RCC 7860 (cell line): ENCODE data around the gene ZC3H6.
"Not testable (repeated sequence)": the region's sequence is repeated elsewhere in the genome, so short reads cannot be mapped to it uniquely, and the experiment has no call there.

ENCODE experiments used
- DNase-seq: peaks from one replicate; pipeline ENCODE4 v3.0.0-alpha.2; 2015; ENCODE audit warnings: low spot score
- FAIRE-seq: peaks from 2 replicates; lab custom pipeline; 2012; peaks lifted over from hg19 to GRCh38; lab: Jason Lieb, UNC

Gene ZC3H6

DNA sequence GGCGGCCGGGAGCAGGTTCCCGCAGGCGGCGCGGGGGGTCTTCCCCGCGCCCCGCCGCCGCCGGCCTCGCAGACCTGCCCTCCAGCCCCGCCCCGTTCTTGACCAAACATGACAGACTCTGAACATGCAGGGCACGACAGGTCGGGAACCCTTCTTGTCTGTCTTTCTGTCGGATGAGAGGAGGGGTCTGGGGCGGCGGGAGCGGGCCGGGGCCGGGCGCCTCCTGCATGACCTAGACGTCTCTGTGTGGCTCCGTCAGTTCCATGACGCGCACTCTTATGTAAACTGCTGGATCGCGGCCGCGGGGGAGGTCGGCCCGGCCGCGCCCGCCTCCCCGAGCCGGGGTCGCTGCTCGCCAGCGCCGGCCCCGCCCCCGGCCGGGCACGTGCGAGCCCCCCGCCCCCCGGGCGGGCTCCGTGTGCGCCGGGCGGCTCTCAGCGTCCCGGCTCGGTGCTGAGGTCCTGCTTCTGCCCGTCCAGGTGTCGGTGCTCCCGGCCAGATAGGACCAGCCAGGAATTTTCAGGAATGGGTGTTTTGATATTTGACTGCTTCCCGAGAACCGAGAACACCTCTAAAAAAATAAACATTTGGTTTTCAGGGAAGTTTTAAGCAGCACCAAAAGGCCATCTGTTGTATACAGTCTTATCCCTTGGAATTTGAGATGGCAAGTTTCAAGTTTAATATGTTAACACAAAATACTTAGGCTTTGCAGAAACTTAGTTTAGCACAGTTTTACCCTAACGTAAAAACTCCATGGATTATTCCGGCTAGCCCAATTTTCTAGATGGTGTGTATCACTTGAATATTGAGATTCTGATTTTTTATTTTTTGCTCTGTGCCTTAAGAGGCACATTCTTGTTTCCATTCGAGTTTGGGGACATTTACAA is 733 bp downstream of the ZC3H6 start:
- no peak for FAIRE-seq
- peak; percentile 76 for DNase-seq

- no peak for FAIRE-seq
- no peak for DNase-seq
These were observed 1.6 kb downstream of the ZC3H6 start for GRCh38 chr2:112276954-112277353.

- FAIRE-seq (no peak), DNase-seq (no peak)
These were observed 2.3 kb downstream of the ZC3H6 start for GRCh38 chr2:112277596-112278220.

DNA sequence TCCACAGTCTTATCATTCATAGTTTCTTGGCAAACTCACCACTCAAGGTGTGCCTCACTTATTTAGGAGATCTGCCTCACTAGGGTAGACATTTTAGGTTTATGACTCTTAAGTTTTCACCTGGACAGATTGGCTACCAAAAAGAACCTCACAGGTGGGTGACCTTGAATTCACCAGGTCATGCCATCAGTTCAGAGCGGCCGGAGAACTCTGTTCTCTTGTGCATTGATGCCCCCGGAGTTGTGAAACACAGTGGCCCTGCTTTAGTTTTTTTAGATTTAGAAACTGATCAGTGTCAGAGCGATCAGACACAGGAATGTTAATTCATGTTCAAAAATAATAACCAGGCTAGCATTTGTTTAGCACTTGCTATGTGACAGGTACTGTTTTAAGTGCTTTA is 6.7 kb downstream of the ZC3H6 start:
- not testable (repeated sequence) for FAIRE-seq

DNA sequence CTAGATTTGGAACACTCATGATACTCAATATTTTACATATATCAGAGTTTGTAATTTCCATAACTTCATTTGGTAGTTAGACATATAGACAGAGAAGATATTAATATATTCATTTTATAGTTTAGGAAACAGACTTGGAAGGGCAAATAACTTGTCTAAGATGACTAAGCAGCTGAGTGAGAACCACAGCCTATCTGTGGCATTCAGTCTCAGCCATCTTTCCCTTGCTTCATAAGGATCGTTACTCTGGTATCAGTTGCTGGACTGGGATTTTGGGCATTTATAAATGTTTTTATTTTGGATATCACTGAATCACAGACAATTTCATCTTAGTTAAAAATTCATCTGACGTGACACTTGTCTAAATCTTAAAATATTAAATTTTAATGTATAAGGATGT is 8.1 kb downstream of the ZC3H6 start:
- FAIRE-seq = peak; percentile 61
- not testable (repeated sequence) for DNase-seq

More for the DNA sequence above, 6.7 kb downstream of the ZC3H6 start:
- DNase-seq = not testable (repeated sequence)

GRCh38 chr2:112290088-112290487 is 14.7 kb downstream of the ZC3H6 start:
- no peak for DNase-seq
- FAIRE-seq = no peak

- FAIRE-seq = no peak
These were observed 15.3 kb downstream of the ZC3H6 start for GRCh38 chr2:112290648-112291047.

DNA sequence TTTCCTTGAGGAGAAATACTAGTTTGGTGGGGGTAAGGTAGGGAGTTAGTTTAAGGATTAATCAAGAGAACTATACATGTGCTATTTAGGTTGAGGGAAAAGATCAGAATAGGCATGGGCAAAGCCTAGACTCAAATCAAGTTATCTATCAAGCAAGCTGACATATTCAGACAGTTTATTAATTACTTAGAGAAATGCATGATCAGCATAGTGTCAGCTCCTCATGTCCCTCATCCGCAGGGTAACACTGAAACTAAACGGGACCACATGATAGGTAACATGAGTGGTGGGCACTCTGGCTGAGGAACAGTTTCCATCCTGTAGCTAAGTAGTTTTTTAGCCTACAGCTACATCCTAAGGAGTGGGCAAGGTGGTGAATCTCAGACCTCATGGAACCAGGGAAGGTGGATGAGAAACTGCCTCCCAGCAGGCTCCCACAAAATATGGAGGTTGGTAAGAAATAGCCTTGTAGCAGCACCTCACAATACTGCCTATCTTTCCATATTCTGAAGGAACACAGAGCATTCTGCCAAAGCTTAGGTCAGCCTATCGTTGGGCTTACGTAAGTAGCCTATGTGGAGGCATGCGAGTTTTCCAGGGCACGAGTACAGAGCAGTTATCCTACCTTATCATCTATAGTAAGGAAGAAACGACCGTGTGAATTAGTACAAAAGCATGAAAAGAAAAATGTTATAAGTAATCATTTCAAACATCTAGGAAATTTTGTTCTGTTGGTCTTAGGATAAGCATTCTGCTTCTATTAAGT is 18.4 kb downstream of the ZC3H6 start:
- DNase-seq (no peak), FAIRE-seq (no peak)

More at GRCh38 chr2:112290648-112291047, 15.3 kb downstream of the ZC3H6 start:
- DNase-seq = no peak

DNA sequence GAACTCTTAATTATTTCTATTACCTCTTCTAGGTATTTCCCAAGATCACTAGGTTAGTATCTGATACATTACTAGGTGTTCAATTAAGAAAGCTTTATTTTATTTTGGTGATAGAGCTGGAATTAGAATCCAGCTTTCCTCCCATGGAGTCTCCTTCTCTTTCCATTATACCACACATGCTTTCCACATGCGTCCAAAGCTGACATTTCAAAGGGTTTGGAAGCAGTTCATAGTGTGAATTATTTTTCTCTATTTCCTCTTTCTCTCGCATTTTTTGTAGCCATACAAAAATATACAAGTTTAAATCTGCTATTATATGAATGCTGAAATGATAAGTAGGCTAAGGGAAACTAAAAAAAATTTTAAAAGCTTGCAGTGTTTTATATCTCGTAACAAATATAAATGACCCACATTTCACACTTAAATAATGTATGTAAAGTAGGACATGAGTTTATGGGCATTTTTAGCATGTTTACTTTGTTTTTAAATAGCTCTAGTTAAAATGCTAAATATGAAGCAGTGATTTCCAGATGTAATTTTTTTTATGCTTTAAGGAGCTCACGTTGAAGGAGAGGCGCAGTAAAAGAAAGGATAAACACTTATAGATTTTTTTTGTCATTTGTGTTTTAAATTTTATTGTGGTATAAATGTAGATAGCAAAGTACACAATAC is 20.1 kb downstream of the ZC3H6 start:
- DNase-seq (no peak), FAIRE-seq (no peak)

DNA sequence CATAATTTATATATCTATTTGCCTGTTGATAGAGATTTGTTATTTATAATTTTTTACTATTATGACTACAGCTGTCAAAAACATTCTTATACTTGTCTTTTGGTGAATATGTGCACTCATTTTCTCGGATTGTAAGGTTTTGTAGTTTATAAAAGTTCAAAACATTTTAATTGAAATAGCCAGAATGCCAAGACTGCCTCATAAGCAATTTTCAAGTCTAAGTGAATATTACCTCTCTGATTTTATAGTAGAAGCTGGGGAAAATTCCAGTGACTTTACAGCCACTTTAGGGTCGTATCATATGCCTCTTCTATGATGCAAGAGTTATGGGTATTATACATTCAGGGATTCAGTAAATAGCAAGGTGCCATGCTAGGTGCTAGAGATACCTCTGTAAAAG is 21.0 kb downstream of the ZC3H6 start:
- DNase-seq = no peak
- no peak for FAIRE-seq

GRCh38 chr2:112301171-112301584 is 25.8 kb downstream of the ZC3H6 start:
- peak; percentile 14 for DNase-seq
- no peak for FAIRE-seq

GRCh38 chr2:112301973-112302372 is 26.6 kb downstream of the ZC3H6 start:
- FAIRE-seq (no peak), DNase-seq (no peak)

DNA sequence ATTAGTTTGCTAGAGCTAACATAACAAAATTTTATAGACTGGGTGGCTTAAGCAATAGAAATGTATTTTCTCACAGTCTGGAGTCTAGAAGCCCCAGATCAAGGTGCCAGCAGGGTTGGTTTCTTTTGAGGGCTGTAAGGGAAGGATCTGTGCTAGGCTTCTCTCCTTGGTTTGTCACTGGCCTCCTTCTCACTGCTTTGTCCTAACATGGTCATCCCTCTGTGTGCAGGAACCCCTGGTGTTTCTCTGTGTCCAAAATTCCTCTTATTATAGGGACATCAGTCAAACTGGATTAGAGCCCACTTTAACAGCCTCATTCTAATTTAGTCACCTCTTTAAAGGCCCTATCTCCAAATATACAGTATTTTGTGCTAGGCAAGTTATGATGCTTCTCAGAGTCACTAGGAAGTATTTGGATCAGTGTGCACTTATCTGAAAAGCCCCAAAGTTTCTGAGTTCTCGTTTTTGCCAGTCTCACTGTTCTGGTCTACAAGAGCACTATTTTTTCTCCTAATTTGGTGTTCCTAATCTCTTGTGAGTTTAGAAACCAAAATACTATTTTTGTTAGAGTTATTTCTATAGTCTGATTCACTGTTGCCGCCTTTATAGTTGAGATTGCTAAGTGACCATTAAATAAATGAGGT is 29.0 kb downstream of the ZC3H6 start:
- FAIRE-seq (no peak), DNase-seq (no peak)

GRCh38 chr2:112305132-112305531 is 29.7 kb downstream of the ZC3H6 start:
- FAIRE-seq (no peak), DNase-seq (no peak)

- DNase-seq (no peak), FAIRE-seq (no peak)
These were observed 35.5 kb downstream of the ZC3H6 start for GRCh38 chr2:112310906-112311305.

DNA sequence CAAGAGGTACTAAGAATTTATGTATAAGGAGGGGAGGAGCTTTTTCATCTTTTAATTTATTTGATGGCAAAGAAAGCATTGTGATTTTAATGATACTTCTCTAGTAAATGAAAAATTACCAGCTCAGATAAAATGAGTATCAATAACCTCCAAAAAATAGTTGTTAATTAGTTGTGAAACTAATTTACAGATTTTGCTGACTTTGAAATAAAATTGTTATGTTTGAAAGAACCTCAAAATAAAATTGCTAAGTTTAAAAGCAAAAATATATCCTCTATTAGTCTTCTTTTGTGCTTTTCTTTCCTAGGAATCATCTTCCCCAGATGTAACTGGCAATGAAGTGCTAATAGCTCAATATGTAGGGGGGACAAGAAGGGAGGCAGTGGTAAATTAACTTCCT is 36.5 kb downstream of the ZC3H6 start:
- no peak for DNase-seq
- FAIRE-seq = no peak

DNA sequence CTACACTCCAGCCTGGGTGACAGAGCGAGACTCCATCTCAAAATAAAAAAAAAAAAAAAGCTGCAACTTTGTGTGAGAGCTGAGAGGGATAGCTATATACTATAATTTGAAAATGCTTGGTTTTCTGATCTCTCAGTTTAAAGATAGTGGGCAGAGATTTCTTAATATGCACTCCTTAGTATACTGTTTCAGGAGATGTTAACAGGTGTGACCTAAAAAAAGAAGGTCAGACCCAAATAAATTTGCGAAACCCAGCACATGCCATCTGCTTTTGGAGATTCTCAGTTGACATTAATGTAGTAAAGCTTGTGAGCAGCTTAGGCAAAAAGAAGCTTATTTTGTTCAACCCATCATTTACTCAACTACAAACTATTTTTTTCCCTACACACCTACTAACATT is 37.4 kb downstream of the ZC3H6 start:
- no peak for FAIRE-seq
- no peak for DNase-seq

DNA sequence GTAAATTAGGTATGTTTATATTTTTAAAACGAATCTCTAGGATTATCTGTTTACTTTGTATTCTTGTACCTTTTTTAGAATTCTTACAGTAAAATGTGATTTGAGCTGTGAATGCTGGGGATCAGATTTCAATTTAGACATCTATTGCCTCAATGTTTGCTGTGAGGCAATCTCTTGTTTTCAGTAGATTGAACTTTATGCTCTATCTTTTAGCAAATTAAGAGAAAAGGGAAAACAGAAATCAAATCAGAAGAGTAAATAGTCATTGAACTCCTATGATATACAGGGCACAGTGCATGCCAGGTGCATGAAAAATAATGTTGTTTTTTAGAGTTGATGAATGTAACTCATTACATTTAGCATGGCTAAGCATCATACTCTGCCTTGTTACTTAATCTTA is 39.5 kb downstream of the ZC3H6 start:
- no peak for FAIRE-seq
- no peak for DNase-seq

GRCh38 chr2:112317303-112318158 is 42.1 kb downstream of the ZC3H6 start:
- DNase-seq = no peak
- no peak for FAIRE-seq

DNA sequence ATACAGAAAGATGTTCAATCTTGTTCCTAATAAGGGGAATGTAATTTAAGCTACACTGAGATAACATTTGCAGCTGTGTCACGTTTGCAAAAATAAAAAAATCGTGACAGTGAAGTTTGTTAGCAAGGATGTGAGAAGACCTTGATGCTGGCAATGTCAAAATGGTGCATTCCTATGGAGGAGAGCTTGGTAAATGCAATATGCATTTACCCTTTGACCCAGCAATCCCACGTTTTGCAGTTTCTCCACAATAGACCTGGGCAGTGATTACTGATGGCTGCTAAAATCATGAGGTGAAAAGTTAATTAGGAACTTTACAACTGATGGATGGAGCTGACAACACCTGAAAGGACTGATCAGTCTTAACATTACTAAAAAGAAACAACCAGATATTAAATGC is 43.1 kb downstream of the ZC3H6 start:
- FAIRE-seq = no peak
- no peak for DNase-seq
